GM12878 (cell line): ENCODE results near the gene ELOVL5.

ENCODE experiments used
- BRCA1 ChIP-seq: IDR thresholded peaks from 2 replicates; pipeline ENCODE4 v1.6.1; 2011; ENCODE audit warnings: low read depth, low read length, improper control_type of control experiment
- CEBPB ChIP-seq, 2 experiments: fragments of 150-350 bp in 1 of 2; IDR thresholded peaks; 2 replicates each; pipeline ENCODE4 v1.6.1; 2012 to 2014; ENCODE audit warnings: low read depth in 2 of 2, low read length in 2 of 2, borderline replicate concordance in 1 of 2, inconsistent platforms in 1 of 2
- NFIC ChIP-seq: IDR thresholded peaks from 2 replicates; pipeline ENCODE4 v1.6.1; 2012; ENCODE audit warnings: low read depth, mild to moderate bottlenecking, inconsistent platforms, low read length, moderate library complexity
- POLR2AphosphoS5 ChIP-seq: IDR thresholded peaks from 2 replicates; pipeline ENCODE4 v1.6.1; 2011; ENCODE audit warnings: mild to moderate bottlenecking, low read length, inconsistent platforms
- YY1 ChIP-seq: IDR thresholded peaks from 2 replicates; pipeline ENCODE4 v1.6.1; 2011; ENCODE audit warnings: low read depth, mild to moderate bottlenecking, low read length
- ZZZ3 ChIP-seq: IDR thresholded peaks from 2 replicates; pipeline ENCODE4 v1.6.1; 2011; ENCODE audit warnings: low read depth; ENCODE audit not compliant: control insufficient read depth, insufficient read length
- TF ChIP-seq, protein P1 (sequence below): fragments of 450-650 bp; formaldehyde crosslinking; IDR thresholded peaks from 2 replicates; pipeline ENCODE4 v1.4.0; 2022; ENCODE audit warnings: mild to moderate bottlenecking, moderate library complexity

DNA sequence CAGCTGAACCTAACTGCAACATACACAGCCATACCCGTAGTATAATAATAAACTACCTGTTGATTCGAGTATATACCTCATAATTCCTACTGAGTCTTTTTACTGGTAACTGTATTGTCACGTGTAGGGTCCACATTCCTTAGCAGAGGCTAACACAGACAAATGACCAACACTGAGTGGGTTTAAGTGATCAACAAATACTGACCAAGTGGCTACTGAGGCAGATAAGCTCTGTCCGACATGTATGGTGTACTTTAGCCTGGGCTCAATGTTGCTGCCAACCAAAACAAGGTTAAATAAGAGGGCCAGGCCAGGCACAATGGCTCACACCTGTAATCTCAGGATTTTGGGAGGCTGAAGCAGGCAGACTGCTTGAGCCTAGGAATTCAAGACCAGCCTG lies 12.7 kb downstream of the ELOVL5 start:
- no peak for TF ChIP-seq BRCA1
- TF ChIP-seq NFIC, result no peak
- no peak for TF ChIP-seq CEBPB (IDR thresholded peaks at IDR 0.05; ENCODE audit: borderline replicate concordance in 1 of 2, low read depth in 2 of 2, low read length in 2 of 2)
- TF ChIP-seq POLR2AphosphoS5, result no peak
- no peak for TF ChIP-seq YY1
- TF ChIP-seq ZZZ3, result no peak
- TF ChIP-seq, protein P1, sequence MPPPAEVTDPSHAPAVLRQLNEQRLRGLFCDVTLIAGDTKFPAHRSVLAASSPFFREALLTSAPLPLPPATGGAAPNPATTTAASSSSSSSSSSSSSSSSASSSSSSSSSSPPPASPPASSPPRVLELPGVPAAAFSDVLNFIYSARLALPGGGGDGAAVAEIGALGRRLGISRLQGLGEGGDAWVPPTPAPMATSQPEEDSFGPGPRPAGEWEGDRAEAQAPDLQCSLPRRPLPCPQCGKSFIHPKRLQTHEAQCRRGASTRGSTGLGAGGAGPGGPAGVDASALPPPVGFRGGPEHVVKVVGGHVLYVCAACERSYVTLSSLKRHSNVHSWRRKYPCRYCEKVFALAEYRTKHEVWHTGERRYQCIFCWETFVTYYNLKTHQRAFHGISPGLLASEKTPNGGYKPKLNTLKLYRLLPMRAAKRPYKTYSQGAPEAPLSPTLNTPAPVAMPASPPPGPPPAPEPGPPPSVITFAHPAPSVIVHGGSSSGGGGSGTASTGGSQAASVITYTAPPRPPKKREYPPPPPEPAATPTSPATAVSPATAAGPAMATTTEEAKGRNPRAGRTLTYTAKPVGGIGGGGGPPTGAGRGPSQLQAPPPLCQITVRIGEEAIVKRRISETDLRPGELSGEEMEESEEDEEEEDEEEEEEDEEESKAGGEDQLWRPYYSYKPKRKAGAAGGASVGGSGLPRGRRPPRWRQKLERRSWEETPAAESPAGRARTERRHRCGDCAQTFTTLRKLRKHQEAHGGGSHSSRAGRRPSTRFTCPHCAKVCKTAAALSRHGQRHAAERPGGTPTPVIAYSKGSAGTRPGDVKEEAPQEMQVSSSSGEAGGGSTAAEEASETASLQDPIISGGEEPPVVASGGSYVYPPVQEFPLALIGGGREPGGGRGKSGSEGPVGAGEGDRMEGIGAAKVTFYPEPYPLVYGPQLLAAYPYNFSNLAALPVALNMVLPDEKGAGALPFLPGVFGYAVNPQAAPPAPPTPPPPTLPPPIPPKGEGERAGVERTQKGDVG, result no peak
